HepG2 (cell line): ENCODE measurements around the gene MLLT1. TPM values are rescaled to one million over a fixed set of nuclear protein-coding genes. Genes with fewer than 3 reads are reported as not detected.

Experiments used
- ATAC-seq: fragments of 200-7000 bp; cut with Tn5 transposase; 3 replicates; pipeline ENCODE4 v1.9.1; 2020; ENCODE audit warnings: mild to moderate bottlenecking, moderate library complexity
- BruUV-seq: library from RNA; stranded (reverse); fragments of 400-500 nt; replicated peaks from 2 replicates; lab custom pipeline; 2021; lab: Mats Ljungman, UMichigan
- CTCF ChIA-PET: fragments of 300-600 bp; formaldehyde crosslinking; extraction: SDS; loops from one replicate; lab custom pipeline; 2021; ENCODE audit warnings: low total read pairs, inconsistent platforms, low intra/inter-chr PET ratio; lab: Yijun Ruan, JAX
- POLR2A ChIA-PET: fragments of 350-600 bp; sonication (Branson Sonifier 250); formaldehyde crosslinking; loops from one replicate; lab custom pipeline; 2020; ENCODE audit warnings: antibody characterized with exemption, inconsistent platforms; lab: Yijun Ruan, JAX
- DNase-seq: peaks from one replicate; pipeline ENCODE4 v3.0.0-alpha.2; 2015; ENCODE audit warnings: low spot score
- FAIRE-seq: peaks from 3 replicates; lab custom pipeline; 2011; peaks lifted over from hg19 to GRCh38; lab: Jason Lieb, UNC
- H2AFZ ChIP-seq: one replicate; pipeline ENCODE4 v1.6.1; 2011; ENCODE audit warnings: low read length, inconsistent platforms
- H3K27ac ChIP-seq: fragments of 300-600 bp; 3 replicates; pipeline ENCODE4 v1.8.0; 2011; ENCODE audit warnings: mixed run types, mild to moderate bottlenecking, mixed read lengths, low read length, inconsistent platforms; ENCODE audit not compliant: insufficient read depth; ENCODE audit errors: extremely low read length
- H3K27me3 ChIP-seq, 2 experiments: fragments of 200-600 bp in 1 of 2; 2 replicates in 1 of 2; 3 replicates in 1 of 2; pipeline versions ENCODE4 v1.6.0 to v1.8.0; 2011; ENCODE audit warnings: low read length in 2 of 2, mild to moderate bottlenecking in 2 of 2, moderate library complexity in 2 of 2, inconsistent platforms in 1 of 2; ENCODE audit not compliant: insufficient read depth in 2 of 2, control insufficient read depth in 1 of 2
- H3K36me3 ChIP-seq, 2 experiments: fragments of 200-600 bp in 1 of 2; replicated peaks in 1 of 2; 2 replicates in 1 of 2; 3 replicates in 1 of 2; pipeline versions ENCODE4 v1.5.1 to v1.8.0; 2011; ENCODE audit warnings: low read length in 2 of 2, inconsistent platforms in 1 of 2; ENCODE audit not compliant: insufficient read depth in 2 of 2, control insufficient read depth in 1 of 2
- H3K4me1 ChIP-seq: 2 replicates; pipeline ENCODE4 v1.5.1; 2012; ENCODE audit warnings: low read length, inconsistent platforms; ENCODE audit not compliant: insufficient read depth
- H3K4me2 ChIP-seq: 2 replicates; pipeline ENCODE4 v1.6.0; 2011; ENCODE audit warnings: low read depth, low read length, inconsistent platforms
- H3K4me3 ChIP-seq, 3 experiments: fragments of 200-600 bp in 1 of 3; sonication (generic), shearing (Covaris generic) in 1 of 3; replicated peaks in 1 of 3; 2 replicates each; pipeline ENCODE4 v1.5.1; 2011 to 2016; ENCODE audit warnings: low read length in 3 of 3, inconsistent platforms in 2 of 3, low read depth in 2 of 3, mild to moderate bottlenecking in 2 of 3, control low read depth in 1 of 3, mixed read lengths in 1 of 3; ENCODE audit not compliant: insufficient read depth in 1 of 3
- H3K79me2 ChIP-seq: one replicate; pipeline ENCODE4 v1.6.1; 2011; ENCODE audit warnings: low read length, inconsistent platforms; ENCODE audit not compliant: insufficient read depth
- H3K9ac ChIP-seq: 2 replicates; pipeline ENCODE4 v1.6.0; 2011; ENCODE audit warnings: mild to moderate bottlenecking, low read depth, low read length, inconsistent platforms; ENCODE audit not compliant: insufficient read depth
- H3K9me3 ChIP-seq: 2 replicates; pipeline ENCODE4 v1.5.1; 2012; ENCODE audit warnings: mild to moderate bottlenecking, low read length
- H4K20me1 ChIP-seq: 2 replicates; pipeline ENCODE4 v1.6.0; 2011; ENCODE audit warnings: inconsistent platforms, mild to moderate bottlenecking, low read length, moderate library complexity; ENCODE audit not compliant: insufficient read depth
- CEBPB ChIP-seq: IDR thresholded peaks from 2 replicates; pipeline ENCODE4 v1.6.1; 2011; ENCODE audit warnings: low read depth, low read length, improper control_type of control experiment, borderline replicate concordance
- DDIT3 ChIP-seq: sonication (generic); formaldehyde crosslinking; IDR thresholded peaks from 2 replicates; pipeline ENCODE4 v1.4.0; 2020; ENCODE audit warnings: mild to moderate bottlenecking, missing genetic modification reagents
- NR2F6 ChIP-seq, 2 experiments: IDR thresholded peaks; 2 replicates each; pipeline ENCODE4 v1.6.1; 2016; ENCODE audit warnings: antibody characterized with exemption in 1 of 2, mild to moderate bottlenecking in 1 of 2
- ZNF20 ChIP-seq: sonication (generic); formaldehyde crosslinking; IDR thresholded peaks from 2 replicates; pipeline ENCODE4 v1.4.0; 2020; ENCODE audit warnings: mild to moderate bottlenecking, moderate library complexity, missing genetic modification reagents
- ZNF382 ChIP-seq: sonication (generic); formaldehyde crosslinking; IDR thresholded peaks from 2 replicates; pipeline ENCODE4 v1.5.0; 2020; ENCODE audit warnings: missing genetic modification reagents, mild to moderate bottlenecking, borderline replicate concordance
- ZNF687 ChIP-seq: sonication (generic); formaldehyde crosslinking; IDR thresholded peaks from 2 replicates; pipeline ENCODE4 v1.5.1; 2020; ENCODE audit warnings: mild to moderate bottlenecking, missing genetic modification reagents, moderate library complexity
- ZSCAN12 ChIP-seq: sonication (generic); formaldehyde crosslinking; IDR thresholded peaks from 2 replicates; pipeline ENCODE4 v1.9.0; 2021; ENCODE audit warnings: mild to moderate bottlenecking, missing genetic modification reagents
- WGBS: methylation state at CpG from one replicate; pipeline ENCODE4 v1.1.6; 2017; ENCODE audit warnings: low lambda C conversion rate; 5-methylcytosine and 5-hydroxymethylcytosine counted together
- in situ Hi-C: cut with HindIII; loops from 2 replicates; pipeline ENCODE4 v1.10.0; 2017; ENCODE audit warnings: low pct_unique_long_range_greater_than_20kb; ENCODE audit not compliant: extremely low pct_ligation_motif_present
- intact Hi-C: fragments of 100-400 bp; cut with micrococcal nuclease; formaldehyde crosslinking; loops from one replicate; pipeline ENCODE4 v1.10.0; 2022; ENCODE audit not compliant: unreplicated experiment
- polyA plus RNA-seq, 8 experiments: library from polyadenylated mRNA; depleted of rRNA in 3 of 8; stranded (reverse) in 7 of 8; unstranded in 1 of 8; fragments of >200 nt; fragmentation: Illumina TruSeq in 4 of 8; extraction: Trizol in 4 of 8; gene quantifications; 2 replicates each; pipeline versions ENCODE4 v1.2.1 to v1.2.3, GENCODE V29; 2011 to 2016; ENCODE audit warnings: low read depth in 4 of 8, missing spikeins in 1 of 8, mixed read lengths in 1 of 8; ENCODE audit not compliant: insufficient read depth in 1 of 8
- total RNA-seq, 5 experiments: library from RNA; depleted of rRNA; stranded (reverse); fragments of >200 nt; fragmentation: Illumina TruSeq; extraction: Trizol; gene quantifications; 2 replicates each; pipeline ENCODE4 v1.2.3, GENCODE V29; 2016; ENCODE audit warnings: low read depth in 1 of 5
- TF ChIP-seq, protein P1 (sequence below): sonication (generic); formaldehyde crosslinking; IDR thresholded peaks from 2 replicates; pipeline ENCODE4 v1.4.0; 2020; ENCODE audit warnings: missing genetic modification reagents

Gene MLLT1
- total and polyA plus RNA-seq, 2 of the 13 experiments (the other 11 are each of a cell fraction or from before 2014, with no cell fraction given), result 11.7 to 12.2 TPM

GRCh38 chr19:6250024-6250615 is 29.7 kb downstream of the MLLT1 start (continued):
- TF ChIP-seq, protein P1, sequence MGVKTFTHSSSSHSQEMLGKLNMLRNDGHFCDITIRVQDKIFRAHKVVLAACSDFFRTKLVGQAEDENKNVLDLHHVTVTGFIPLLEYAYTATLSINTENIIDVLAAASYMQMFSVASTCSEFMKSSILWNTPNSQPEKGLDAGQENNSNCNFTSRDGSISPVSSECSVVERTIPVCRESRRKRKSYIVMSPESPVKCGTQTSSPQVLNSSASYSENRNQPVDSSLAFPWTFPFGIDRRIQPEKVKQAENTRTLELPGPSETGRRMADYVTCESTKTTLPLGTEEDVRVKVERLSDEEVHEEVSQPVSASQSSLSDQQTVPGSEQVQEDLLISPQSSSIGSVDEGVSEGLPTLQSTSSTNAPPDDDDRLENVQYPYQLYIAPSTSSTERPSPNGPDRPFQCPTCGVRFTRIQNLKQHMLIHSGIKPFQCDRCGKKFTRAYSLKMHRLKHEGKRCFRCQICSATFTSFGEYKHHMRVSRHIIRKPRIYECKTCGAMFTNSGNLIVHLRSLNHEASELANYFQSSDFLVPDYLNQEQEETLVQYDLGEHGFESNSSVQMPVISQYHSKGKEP (CRISPR knock-in tag), result no peak
- TF ChIP-seq ZNF382 (CRISPR knock-in tag) (no peak), NR2F6 (IDR thresholded peaks at IDR 0.05) (no peak), NR2F6 (CRISPR knock-in tag; IDR thresholded peaks at IDR 0.05) (no peak)

DNA sequence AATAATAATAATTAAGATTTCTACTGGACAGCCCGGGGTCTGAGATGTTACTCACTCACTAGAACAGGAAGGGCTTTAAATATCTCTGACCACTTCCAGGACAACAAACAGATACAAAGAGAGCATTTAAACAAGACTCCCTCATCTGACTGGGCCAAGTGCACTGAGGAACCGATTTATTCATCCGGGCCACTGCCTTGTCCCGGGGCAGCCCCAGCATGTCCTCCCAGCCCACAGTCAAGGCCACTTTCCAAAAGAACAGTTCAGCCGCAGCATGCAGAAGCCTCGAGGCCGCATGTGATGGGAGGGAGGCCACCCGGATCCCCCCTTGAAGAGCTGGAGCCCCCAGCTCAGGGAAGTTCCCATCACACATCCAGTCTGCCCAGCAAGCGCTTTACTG is 30.5 kb downstream of the MLLT1 start:
- no peak overlapping the region for H3K4me2 ChIP-seq
- peaks cover 50% of the 10 kb centered on the region for H3K4me1 ChIP-seq
- BruUV-seq, result no TSS peak
- no peaks in the 10 kb centered on the region for H3K27me3 ChIP-seq
- H3K27ac ChIP-seq, result no peak overlapping the region
- peaks cover 5 to 17% of the 10 kb centered on the region in 2 experiments; a peak in 3 of 5 replicates for H3K36me3 ChIP-seq
- no peak for FAIRE-seq
- TF ChIP-seq ZNF687 (CRISPR knock-in tag) (peak; percentile 15; the same call in 1 of the 2 replicates), CEBPB (no peak), ZNF20 (CRISPR knock-in tag) (no peak), ZSCAN12 (no peak), DDIT3 (CRISPR knock-in tag) (no peak)
- in situ Hi-C loops, result no loop called here
- no peak overlapping the region for H3K4me3 ChIP-seq
- ATAC-seq, result no peak
- H3K9ac ChIP-seq, result no peak overlapping the region
- no peak overlapping the region for H2AFZ ChIP-seq
- no peak for DNase-seq
- intact Hi-C loops, result no loop called here
- no peaks in the 10 kb centered on the region for H4K20me1 ChIP-seq
- 90% methylated on average over 8 of the region's 9 CpGs for WGBS
- ChIA-PET CTCF (no interaction called here), POLR2A (no interaction called here)
- H3K79me2 ChIP-seq, result peaks cover 68% of the 10 kb centered on the region
- H3K9me3 ChIP-seq, result no peaks in the 10 kb centered on the region
